ENCODE measurements around the gene RAI1. TPM values are rescaled to one million over a fixed set of nuclear protein-coding genes. Genes with fewer than 3 reads are reported as not detected.
A peak's percentile ranks its signal among the peaks of the same experiment; 100 is the strongest.

Gene RAI1
- total RNA-seq, 1 donor from 2014 or later: 40.1 TPM

DNA sequence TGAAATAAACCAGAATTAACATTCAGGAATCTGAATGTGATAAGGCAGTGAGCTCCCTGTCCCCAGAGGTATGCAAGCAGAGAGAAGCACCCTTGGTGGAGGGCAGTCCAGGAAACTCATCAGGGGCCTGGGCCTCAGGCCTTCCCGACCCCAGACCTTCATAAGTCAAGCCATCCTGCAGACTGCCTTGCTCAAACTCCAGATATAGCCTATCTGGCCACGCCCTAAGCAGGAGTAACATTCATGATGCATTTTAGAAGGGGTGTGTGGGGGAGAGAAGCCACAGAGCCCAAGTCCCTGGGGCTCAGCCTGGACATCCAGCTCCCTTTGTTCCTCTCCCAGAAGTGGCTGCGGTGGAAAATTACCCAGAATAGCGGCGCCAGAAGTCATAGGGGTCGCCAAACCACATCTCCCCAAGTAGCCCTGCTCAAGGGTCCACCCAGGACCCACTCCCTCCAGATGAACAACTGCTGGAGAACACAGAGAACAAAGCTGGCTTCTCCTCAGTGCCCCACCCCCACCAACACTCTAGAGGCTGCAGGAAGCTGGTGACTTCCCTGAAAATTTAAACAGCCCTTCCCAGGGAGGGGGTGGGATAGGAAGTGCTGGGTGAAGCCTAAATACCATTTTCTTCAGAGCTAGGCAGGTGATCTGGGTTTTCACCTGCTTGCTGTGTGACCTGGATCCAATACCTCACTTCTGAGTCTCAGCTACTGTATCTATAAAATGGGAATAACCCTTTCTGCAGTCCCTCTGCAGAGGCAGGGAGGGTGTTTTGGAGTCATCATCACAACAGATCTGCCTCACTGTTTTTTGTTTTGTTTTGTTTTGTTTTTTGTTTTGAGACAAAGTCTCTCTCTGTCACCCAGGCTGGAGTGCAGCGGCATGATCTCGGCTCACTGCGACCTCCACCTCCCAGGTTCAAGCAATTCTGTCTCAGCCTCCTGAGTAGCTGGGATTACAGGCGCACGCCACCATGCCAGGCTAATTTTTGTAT is 157.0 kb downstream of the RAI1 start:
- Mint-ChIP-seq H3K27ac (ENCODE audit: unreplicated experiment) (peak overlapping the region; percentile 96), H3K4me1 (ENCODE audit: unreplicated experiment) (peaks cover 73% of the 10 kb centered on the region), H3K27me3 (ENCODE audit: unreplicated experiment) (no peaks in the 10 kb centered on the region), H3K4me3 (ENCODE audit: unreplicated experiment) (no peak overlapping the region), H3K36me3 (ENCODE audit: unreplicated experiment) (peaks cover 2% of the 10 kb centered on the region), H3K9me3 (ENCODE audit: unreplicated experiment) (no peaks in the 10 kb centered on the region)
- TF ChIP-seq, protein P1, sequence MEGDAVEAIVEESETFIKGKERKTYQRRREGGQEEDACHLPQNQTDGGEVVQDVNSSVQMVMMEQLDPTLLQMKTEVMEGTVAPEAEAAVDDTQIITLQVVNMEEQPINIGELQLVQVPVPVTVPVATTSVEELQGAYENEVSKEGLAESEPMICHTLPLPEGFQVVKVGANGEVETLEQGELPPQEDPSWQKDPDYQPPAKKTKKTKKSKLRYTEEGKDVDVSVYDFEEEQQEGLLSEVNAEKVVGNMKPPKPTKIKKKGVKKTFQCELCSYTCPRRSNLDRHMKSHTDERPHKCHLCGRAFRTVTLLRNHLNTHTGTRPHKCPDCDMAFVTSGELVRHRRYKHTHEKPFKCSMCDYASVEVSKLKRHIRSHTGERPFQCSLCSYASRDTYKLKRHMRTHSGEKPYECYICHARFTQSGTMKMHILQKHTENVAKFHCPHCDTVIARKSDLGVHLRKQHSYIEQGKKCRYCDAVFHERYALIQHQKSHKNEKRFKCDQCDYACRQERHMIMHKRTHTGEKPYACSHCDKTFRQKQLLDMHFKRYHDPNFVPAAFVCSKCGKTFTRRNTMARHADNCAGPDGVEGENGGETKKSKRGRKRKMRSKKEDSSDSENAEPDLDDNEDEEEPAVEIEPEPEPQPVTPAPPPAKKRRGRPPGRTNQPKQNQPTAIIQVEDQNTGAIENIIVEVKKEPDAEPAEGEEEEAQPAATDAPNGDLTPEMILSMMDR (IDR thresholded peaks at IDR 0.05): no peak
- peak; percentile 82 for DNase-seq (ENCODE audit: extremely low spot score, unreplicated experiment)

DNA sequence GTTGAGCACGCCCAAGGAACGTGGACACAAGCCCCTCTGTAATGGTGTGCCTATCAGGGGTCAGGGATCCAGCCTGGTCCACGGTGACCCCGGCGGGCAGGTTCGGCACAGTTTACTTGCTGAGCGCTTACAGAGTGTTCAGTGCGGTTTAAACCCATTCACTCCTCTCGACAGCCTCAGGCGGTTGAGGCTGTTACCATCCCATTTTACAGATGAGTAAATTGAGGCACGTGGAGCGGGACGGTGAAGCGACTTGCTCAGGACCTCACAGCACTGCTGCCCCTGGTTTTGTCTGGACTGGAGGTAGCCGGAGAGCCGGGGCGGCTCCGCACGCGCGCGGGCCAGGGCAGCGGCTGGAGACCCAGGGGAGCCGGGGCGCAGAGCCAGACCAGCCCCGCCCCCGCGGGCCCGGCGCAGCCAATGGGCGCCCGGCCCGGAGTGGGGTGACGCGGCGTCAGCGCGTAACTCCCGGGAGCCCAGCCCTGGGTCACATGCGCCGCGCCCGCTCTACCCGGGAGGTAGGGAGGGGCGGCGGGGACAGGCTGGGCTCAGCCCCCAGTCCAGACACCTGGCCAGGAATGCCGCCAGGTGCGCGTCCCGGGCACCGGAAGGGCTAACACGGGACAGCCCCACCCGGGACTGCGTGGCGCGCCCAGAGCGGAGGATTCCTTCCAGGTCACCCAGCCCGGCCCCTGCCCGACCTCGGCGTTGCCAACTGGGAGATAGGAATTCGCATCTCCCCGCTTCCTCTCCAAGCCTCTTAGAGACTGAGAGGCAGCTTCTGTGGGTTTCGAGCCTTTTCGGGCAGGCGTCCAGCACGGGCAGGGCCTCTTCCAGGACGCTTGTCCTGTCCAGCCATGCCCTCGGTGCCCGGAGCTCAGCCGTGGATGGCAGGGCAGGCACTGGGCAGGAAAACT is 158.8 kb downstream of the RAI1 start:
- peaks cover 56% of the 10 kb centered on the region for H3K4me1 Mint-ChIP-seq (ENCODE audit: unreplicated experiment)
- H3K4me3 Mint-ChIP-seq (ENCODE audit: unreplicated experiment): peak overlapping the region; percentile 48
- no peaks in the 10 kb centered on the region for H3K36me3 Mint-ChIP-seq (ENCODE audit: unreplicated experiment)
- DNase-seq (ENCODE audit: extremely low spot score, unreplicated experiment): peak; percentile 92
- no peaks in the 10 kb centered on the region for H3K27me3 Mint-ChIP-seq (ENCODE audit: unreplicated experiment)
- TF ChIP-seq, protein P1 (IDR thresholded peaks at IDR 0.05): no peak
- H3K27ac Mint-ChIP-seq (ENCODE audit: unreplicated experiment): peak overlapping the region; percentile 96
- no peaks in the 10 kb centered on the region for H3K9me3 Mint-ChIP-seq (ENCODE audit: unreplicated experiment)

GRCh38 chr17:17840751-17841591 is 159.7 kb downstream of the RAI1 start:
- H3K4me3 Mint-ChIP-seq (ENCODE audit: unreplicated experiment): no peak overlapping the region
- H3K27me3 Mint-ChIP-seq (ENCODE audit: unreplicated experiment): no peaks in the 10 kb centered on the region
- H3K4me1 Mint-ChIP-seq (ENCODE audit: unreplicated experiment): peaks cover 46% of the 10 kb centered on the region
- H3K27ac Mint-ChIP-seq (ENCODE audit: unreplicated experiment): peak overlapping the region; percentile 76
- no peaks in the 10 kb centered on the region for H3K9me3 Mint-ChIP-seq (ENCODE audit: unreplicated experiment)
- TF ChIP-seq, protein P1 (IDR thresholded peaks at IDR 0.05): no peak
- no peak for DNase-seq (ENCODE audit: extremely low spot score, unreplicated experiment)
- H3K36me3 Mint-ChIP-seq (ENCODE audit: unreplicated experiment): no peaks in the 10 kb centered on the region

GRCh38 chr17:17841601-17842025 is 160.4 kb downstream of the RAI1 start:
- DNase-seq (ENCODE audit: extremely low spot score, unreplicated experiment): peak; percentile 78
- Mint-ChIP-seq H3K36me3 (ENCODE audit: unreplicated experiment) (peaks cover 2% of the 10 kb centered on the region), H3K9me3 (ENCODE audit: unreplicated experiment) (no peaks in the 10 kb centered on the region), H3K27ac (ENCODE audit: unreplicated experiment) (peak overlapping the region; percentile 76), H3K27me3 (ENCODE audit: unreplicated experiment) (no peaks in the 10 kb centered on the region), H3K4me1 (ENCODE audit: unreplicated experiment) (peaks cover 45% of the 10 kb centered on the region), H3K4me3 (ENCODE audit: unreplicated experiment) (no peak overlapping the region)
- TF ChIP-seq, protein P1 (IDR thresholded peaks at IDR 0.05): no peak
